Measurements from ENCODE around the gene FARS2.

The FARS2 gene

GRCh38 chr6:5390177-5390576 lies 128.9 kb downstream of the FARS2 start:
- Histone ChIP-seq H2AK5ac (ENCODE audit: low read length) (no peak overlapping the region), H3K27ac (ENCODE audit: low read depth, low read length) (no peak overlapping the region), H4K91ac (ENCODE audit: low read depth, low read length) (no peak overlapping the region), H3K4me2 (ENCODE audit: low read length) (no peak overlapping the region), H2BK5ac (ENCODE audit: low read depth, low read length, poor library complexity) (no peak overlapping the region), H3K4ac (ENCODE audit: low read depth, low read length) (no peak overlapping the region), H3K4me3 (ENCODE audit: low read depth, low read length) (no peak overlapping the region), H3K9me3 (ENCODE audit: insufficient read depth, low read depth, low read length) (no peaks in the 10 kb centered on the region), H3K14ac (ENCODE audit: low read length) (no peak overlapping the region), H2BK12ac (ENCODE audit: low read length) (no peak overlapping the region), H3K36me3 (ENCODE audit: control insufficient read depth in 1 of 2, insufficient read depth in 2 of 2, low read length in 2 of 2) (no peaks in the 10 kb centered on the region), H3K79me2 (ENCODE audit: control insufficient read depth, insufficient read depth, low read length, poor library complexity) (no peaks in the 10 kb centered on the region), H3K23ac (ENCODE audit: low read length) (no peak overlapping the region), H4K8ac (ENCODE audit: low read depth, low read length) (no peak overlapping the region), H2BK120ac (ENCODE audit: insufficient read depth, low read length, poor library complexity) (no peak overlapping the region), H3K27me3 (ENCODE audit: insufficient read depth, low read length) (no peaks in the 10 kb centered on the region), H4K12ac (ENCODE audit: low read depth, low read length) (no peak overlapping the region), H3K79me1 (ENCODE audit: low read length) (no peaks in the 10 kb centered on the region), H3K18ac (ENCODE audit: low read length) (no peak overlapping the region), H3K9ac (ENCODE audit: low read length) (no peak overlapping the region), H2AFZ (ENCODE audit: insufficient read depth, low read length, poor library complexity) (no peak overlapping the region), H3K4me1 (ENCODE audit: control insufficient read depth in 1 of 2, insufficient read depth in 2 of 2, low read length in 2 of 2) (peaks cover 0 to 4% of the 10 kb centered on the region in 2 experiments)
- no peak for DNase-seq
- WGBS (ENCODE audit: extremely low coverage, insufficient coverage, insufficient read length) = no CpG with 5 or more reads among the region's 3 CpGs

- H3K4me2 ChIP-seq (ENCODE audit: low read length) = no peak overlapping the region
- H3K23ac ChIP-seq (ENCODE audit: low read length) = no peak overlapping the region
- H3K27ac ChIP-seq (ENCODE audit: low read depth, low read length) = no peak overlapping the region
- H3K79me1 ChIP-seq (ENCODE audit: low read length) = no peaks in the 10 kb centered on the region
- no CpG with 5 or more reads among the region's 4 CpGs for WGBS (ENCODE audit: extremely low coverage, insufficient coverage, insufficient read length)
- no peak overlapping the region for H3K4ac ChIP-seq (ENCODE audit: low read depth, low read length)
- H3K14ac ChIP-seq (ENCODE audit: low read length) = no peak overlapping the region
- no peak overlapping the region for H4K8ac ChIP-seq (ENCODE audit: low read depth, low read length)
- H3K27me3 ChIP-seq (ENCODE audit: insufficient read depth, low read length) = no peaks in the 10 kb centered on the region
- H3K9me3 ChIP-seq (ENCODE audit: insufficient read depth, low read depth, low read length) = no peaks in the 10 kb centered on the region
- H3K18ac ChIP-seq (ENCODE audit: low read length) = no peak overlapping the region
- no peak overlapping the region for H4K12ac ChIP-seq (ENCODE audit: low read depth, low read length)
- no peaks in the 10 kb centered on the region for H3K79me2 ChIP-seq (ENCODE audit: control insufficient read depth, insufficient read depth, low read length, poor library complexity)
- no peak overlapping the region for H4K91ac ChIP-seq (ENCODE audit: low read depth, low read length)
- no peak overlapping the region for H2AK5ac ChIP-seq (ENCODE audit: low read length)
- no peak overlapping the region for H3K9ac ChIP-seq (ENCODE audit: low read length)
- no peaks in the 10 kb centered on the region for H3K4me1 ChIP-seq (ENCODE audit: control insufficient read depth in 1 of 2, insufficient read depth in 2 of 2, low read length in 2 of 2)
- H2BK120ac ChIP-seq (ENCODE audit: insufficient read depth, low read length, poor library complexity) = no peak overlapping the region
- peaks cover 0 to 2% of the 10 kb centered on the region in 2 experiments for H3K36me3 ChIP-seq (ENCODE audit: control insufficient read depth in 1 of 2, insufficient read depth in 2 of 2, low read length in 2 of 2)
- no peak overlapping the region for H2BK12ac ChIP-seq (ENCODE audit: low read length)
- H2BK5ac ChIP-seq (ENCODE audit: low read depth, low read length, poor library complexity) = no peak overlapping the region
- no peak overlapping the region for H2AFZ ChIP-seq (ENCODE audit: insufficient read depth, low read length, poor library complexity)
- no peak overlapping the region for H3K4me3 ChIP-seq (ENCODE audit: low read depth, low read length)
- DNase-seq = peak in 1 of 2 donors; percentile 85
These were observed 133.0 kb downstream of the FARS2 start for GRCh38 chr6:5394280-5394679.

DNA sequence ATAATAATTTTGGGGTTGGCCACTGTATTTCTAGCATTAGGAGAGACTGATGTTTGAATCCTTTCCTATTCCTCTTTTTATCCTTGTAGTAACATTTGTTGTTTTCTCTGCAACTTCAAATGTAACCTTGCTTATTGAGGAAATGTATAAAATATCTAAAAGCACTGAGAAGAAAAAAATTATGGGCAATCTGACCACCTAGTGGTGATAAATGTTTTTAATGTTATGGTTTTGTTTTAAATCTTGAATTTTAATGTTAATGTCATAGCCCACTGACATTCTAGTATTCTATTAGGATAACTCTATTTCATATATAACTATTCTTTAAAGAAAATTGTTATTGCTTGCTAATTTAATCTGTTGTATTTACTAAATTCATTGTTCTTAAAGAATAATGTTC lies 134.4 kb downstream of the FARS2 start:
- Histone ChIP-seq H4K91ac (ENCODE audit: low read depth, low read length) (no peak overlapping the region), H3K9me3 (ENCODE audit: insufficient read depth, low read depth, low read length) (no peaks in the 10 kb centered on the region), H3K18ac (ENCODE audit: low read length) (no peak overlapping the region), H3K27me3 (ENCODE audit: insufficient read depth, low read length) (no peaks in the 10 kb centered on the region), H3K4me1 (ENCODE audit: control insufficient read depth in 1 of 2, insufficient read depth in 2 of 2, low read length in 2 of 2) (no peaks in the 10 kb centered on the region), H3K4ac (ENCODE audit: low read depth, low read length) (no peak overlapping the region), H3K9ac (ENCODE audit: low read length) (no peak overlapping the region), H2AK5ac (ENCODE audit: low read length) (no peak overlapping the region), H4K8ac (ENCODE audit: low read depth, low read length) (no peak overlapping the region), H3K23ac (ENCODE audit: low read length) (no peak overlapping the region), H2BK12ac (ENCODE audit: low read length) (no peak overlapping the region), H3K4me2 (ENCODE audit: low read length) (no peak overlapping the region), H2AFZ (ENCODE audit: insufficient read depth, low read length, poor library complexity) (no peak overlapping the region), H2BK120ac (ENCODE audit: insufficient read depth, low read length, poor library complexity) (no peak overlapping the region), H3K79me1 (ENCODE audit: low read length) (no peaks in the 10 kb centered on the region), H3K14ac (ENCODE audit: low read length) (no peak overlapping the region), H2BK5ac (ENCODE audit: low read depth, low read length, poor library complexity) (no peak overlapping the region), H3K27ac (ENCODE audit: low read depth, low read length) (no peak overlapping the region), H3K79me2 (ENCODE audit: control insufficient read depth, insufficient read depth, low read length, poor library complexity) (no peaks in the 10 kb centered on the region), H3K4me3 (ENCODE audit: low read depth, low read length) (no peak overlapping the region), H4K12ac (ENCODE audit: low read depth, low read length) (no peak overlapping the region), H3K36me3 (ENCODE audit: control insufficient read depth in 1 of 2, insufficient read depth in 2 of 2, low read length in 2 of 2) (peaks cover 0 to 2% of the 10 kb centered on the region in 2 experiments)
- DNase-seq = no peak

GRCh38 chr6:5398530-5398929 lies 137.2 kb downstream of the FARS2 start:
- H3K4me1 ChIP-seq (ENCODE audit: control insufficient read depth in 1 of 2, insufficient read depth in 2 of 2, low read length in 2 of 2) = no peaks in the 10 kb centered on the region
- H4K8ac ChIP-seq (ENCODE audit: low read depth, low read length) = no peak overlapping the region
- H2BK120ac ChIP-seq (ENCODE audit: insufficient read depth, low read length, poor library complexity) = no peak overlapping the region
- no peaks in the 10 kb centered on the region for H3K79me2 ChIP-seq (ENCODE audit: control insufficient read depth, insufficient read depth, low read length, poor library complexity)
- no peak overlapping the region for H2BK12ac ChIP-seq (ENCODE audit: low read length)
- no peak overlapping the region for H3K14ac ChIP-seq (ENCODE audit: low read length)
- no peak overlapping the region for H3K23ac ChIP-seq (ENCODE audit: low read length)
- H4K12ac ChIP-seq (ENCODE audit: low read depth, low read length) = no peak overlapping the region
- no peak overlapping the region for H4K91ac ChIP-seq (ENCODE audit: low read depth, low read length)
- no peak overlapping the region for H3K18ac ChIP-seq (ENCODE audit: low read length)
- whole genome bisulfite sequencing (ENCODE audit: extremely low coverage, insufficient coverage, insufficient read length) = no CpG with 5 or more reads among the region's 1 CpG
- no peak overlapping the region for H3K4me2 ChIP-seq (ENCODE audit: low read length)
- DNase-seq = peak; percentile 27 to 73
- H3K4ac ChIP-seq (ENCODE audit: low read depth, low read length) = no peak overlapping the region
- no peak overlapping the region for H3K9ac ChIP-seq (ENCODE audit: low read length)
- H3K27me3 ChIP-seq (ENCODE audit: insufficient read depth, low read length) = no peaks in the 10 kb centered on the region
- H3K27ac ChIP-seq (ENCODE audit: low read depth, low read length) = no peak overlapping the region
- H3K4me3 ChIP-seq (ENCODE audit: low read depth, low read length) = no peak overlapping the region
- H2AK5ac ChIP-seq (ENCODE audit: low read length) = no peak overlapping the region
- H3K36me3 ChIP-seq (ENCODE audit: control insufficient read depth in 1 of 2, insufficient read depth in 2 of 2, low read length in 2 of 2) = peaks cover 0 to 2% of the 10 kb centered on the region in 2 experiments
- H3K79me1 ChIP-seq (ENCODE audit: low read length) = no peaks in the 10 kb centered on the region
- H2AFZ ChIP-seq (ENCODE audit: insufficient read depth, low read length, poor library complexity) = no peak overlapping the region
- no peaks in the 10 kb centered on the region for H3K9me3 ChIP-seq (ENCODE audit: insufficient read depth, low read depth, low read length)
- no peak overlapping the region for H2BK5ac ChIP-seq (ENCODE audit: low read depth, low read length, poor library complexity)
